NB4 (cell line): ENCODE measurements around the gene CARM1.

Experiments
- DNase-seq: peaks from one replicate; pipeline ENCODE4 v3.0.0; 2010; ENCODE audit warnings: low read depth
- H3K4me3 ChIP-seq: one replicate; pipeline ENCODE4 v1.5.1; 2011; ENCODE audit warnings: mild to moderate bottlenecking, low read depth, low read length, moderate library complexity
- CTCF ChIP-seq: IDR thresholded peaks from one replicate; pipeline ENCODE4 v1.5.1; 2012; ENCODE audit warnings: low read depth, low read length
- MAX ChIP-seq: IDR thresholded peaks from 2 replicates; pipeline ENCODE4 v1.6.1; 2011; ENCODE audit warnings: low read depth, low read length
- MYC ChIP-seq: IDR thresholded peaks from 2 replicates; pipeline ENCODE4 v1.6.1; 2011; ENCODE audit warnings: low read depth, low read length
- POLR2A ChIP-seq: IDR thresholded peaks from 2 replicates; pipeline ENCODE4 v1.6.1; 2011; ENCODE audit warnings: mild to moderate bottlenecking; ENCODE audit not compliant: insufficient read length; ENCODE audit errors: extremely low read depth

Gene CARM1

GRCh38 chr19:10882108-10882457 lies 10.7 kb downstream of the CARM1 start:
- DNase-seq = no peak
- TF ChIP-seq MAX (no peak), POLR2A (no peak), CTCF (no peak), MYC (no peak)
- no peak overlapping the region for H3K4me3 ChIP-seq

GRCh38 chr19:10884274-10884673 lies 12.9 kb downstream of the CARM1 start:
- H3K4me3 ChIP-seq = no peak overlapping the region
- no peak for DNase-seq
- TF ChIP-seq POLR2A (no peak), MYC (no peak), MAX (no peak), CTCF (no peak)

GRCh38 chr19:10885201-10886169 lies 14.1 kb downstream of the CARM1 start:
- DNase-seq = no peak
- TF ChIP-seq MYC = no peak
- no peak for TF ChIP-seq CTCF
- TF ChIP-seq POLR2A = no peak
- TF ChIP-seq MAX = no peak

GRCh38 chr19:10887616-10888367 lies 16.4 kb downstream of the CARM1 start:
- no peak for DNase-seq
- no peak overlapping the region for H3K4me3 ChIP-seq
- TF ChIP-seq MAX (no peak), MYC (no peak), POLR2A (no peak), CTCF (no peak)

More at GRCh38 chr19:10885201-10886169, 14.1 kb downstream of the CARM1 start:
- no peak overlapping the region for H3K4me3 ChIP-seq

- H3K4me3 ChIP-seq = no peak overlapping the region
- no peak for DNase-seq
- TF ChIP-seq MAX (no peak), POLR2A (no peak), CTCF (no peak), MYC (no peak)
These were observed 17.1 kb downstream of the CARM1 start for GRCh38 chr19:10888421-10888866.
